Liver (tissue), 3 donors: ENCODE results near the gene ACADSB.

Source experiments
- FOXA1 ChIP-seq: IDR thresholded peaks from 2 replicates; pipeline ENCODE4 v1.6.1; 2016; ENCODE audit warnings: antibody characterized with exemption
- RAD21 ChIP-seq, 2 donors: IDR thresholded peaks; 2 replicates each; pipeline ENCODE4 v1.6.1; 2016; ENCODE audit warnings: antibody characterized with exemption in 2 of 2, mild to moderate bottlenecking in 2 of 2
- RXRA ChIP-seq, 2 donors: IDR thresholded peaks; 2 replicates each; pipeline ENCODE4 v1.6.1; 2017 to 2018; ENCODE audit warnings: antibody characterized with exemption in 2 of 2, mild to moderate bottlenecking in 1 of 2
- YY1 ChIP-seq: IDR thresholded peaks from 2 replicates; pipeline ENCODE4 v1.6.1; 2016; ENCODE audit warnings: antibody characterized with exemption, mild to moderate bottlenecking
- TF ChIP-seq, protein P1 (sequence below): fragments of 150-350 bp; IDR thresholded peaks from 2 replicates; pipeline ENCODE4 v1.5.1; 2017; ENCODE audit warnings: improper control_type of control experiment, low read depth, low read length; ENCODE audit not compliant: missing input control
- donor health status: healthy.
- donor health status: healthy.

DNA sequence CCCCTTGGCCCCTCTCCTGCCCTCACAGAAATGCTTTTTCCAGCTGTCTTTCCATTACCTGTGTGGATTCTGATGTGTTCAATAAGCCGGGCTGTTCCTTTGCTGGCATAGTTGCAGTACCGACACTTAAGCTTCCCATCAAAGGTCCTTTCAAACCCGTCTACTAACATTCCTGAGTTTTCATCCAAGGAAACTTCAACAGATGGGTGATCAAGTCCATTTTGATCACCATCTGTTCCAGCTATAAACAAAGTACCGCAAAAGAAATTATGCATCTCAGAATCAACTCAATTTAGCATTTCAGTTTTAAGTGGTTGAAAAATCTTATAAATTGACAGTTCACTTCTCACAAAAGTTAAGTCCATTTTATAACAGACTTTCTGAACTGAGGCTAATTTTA, 12.9 kb upstream of the ACADSB start:
- no peak for TF ChIP-seq YY1
- TF ChIP-seq RAD21 (IDR thresholded peaks at IDR 0.05), result no peak
- TF ChIP-seq, protein P1, sequence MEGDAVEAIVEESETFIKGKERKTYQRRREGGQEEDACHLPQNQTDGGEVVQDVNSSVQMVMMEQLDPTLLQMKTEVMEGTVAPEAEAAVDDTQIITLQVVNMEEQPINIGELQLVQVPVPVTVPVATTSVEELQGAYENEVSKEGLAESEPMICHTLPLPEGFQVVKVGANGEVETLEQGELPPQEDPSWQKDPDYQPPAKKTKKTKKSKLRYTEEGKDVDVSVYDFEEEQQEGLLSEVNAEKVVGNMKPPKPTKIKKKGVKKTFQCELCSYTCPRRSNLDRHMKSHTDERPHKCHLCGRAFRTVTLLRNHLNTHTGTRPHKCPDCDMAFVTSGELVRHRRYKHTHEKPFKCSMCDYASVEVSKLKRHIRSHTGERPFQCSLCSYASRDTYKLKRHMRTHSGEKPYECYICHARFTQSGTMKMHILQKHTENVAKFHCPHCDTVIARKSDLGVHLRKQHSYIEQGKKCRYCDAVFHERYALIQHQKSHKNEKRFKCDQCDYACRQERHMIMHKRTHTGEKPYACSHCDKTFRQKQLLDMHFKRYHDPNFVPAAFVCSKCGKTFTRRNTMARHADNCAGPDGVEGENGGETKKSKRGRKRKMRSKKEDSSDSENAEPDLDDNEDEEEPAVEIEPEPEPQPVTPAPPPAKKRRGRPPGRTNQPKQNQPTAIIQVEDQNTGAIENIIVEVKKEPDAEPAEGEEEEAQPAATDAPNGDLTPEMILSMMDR, result no peak
- TF ChIP-seq RXRA (IDR thresholded peaks at IDR 0.05), result no peak
- no peak for TF ChIP-seq FOXA1
